WTC11 (cell line): ENCODE results near the gene JUP.

Experiments
- FOXK1 ChIP-seq: sonication (generic); formaldehyde crosslinking; IDR thresholded peaks from 2 replicates; pipeline ENCODE4 v1.8.0; 2022; ENCODE audit warnings: mild to moderate bottlenecking, moderate library complexity, missing genetic modification reagents
- GABPB1 ChIP-seq: sonication (generic); formaldehyde crosslinking; IDR thresholded peaks from 2 replicates; pipeline ENCODE4 v1.8.1; 2023; ENCODE audit warnings: mild to moderate bottlenecking, missing genetic modification reagents
- NR3C1 ChIP-seq: sonication (generic); formaldehyde crosslinking; conservative IDR thresholded peaks from 2 replicates; pipeline ENCODE4 v1.8.1; 2023; ENCODE audit warnings: low read depth, mild to moderate bottlenecking, missing genetic modification reagents
- SMAD3 ChIP-seq: sonication (generic); formaldehyde crosslinking; IDR thresholded peaks from 2 replicates; pipeline ENCODE4 v1.8.0; 2022; ENCODE audit warnings: missing genetic modification reagents, mild to moderate bottlenecking, borderline replicate concordance
- TEAD4 ChIP-seq: sonication (generic); formaldehyde crosslinking; IDR thresholded peaks from 2 replicates; pipeline ENCODE4 v1.8.0; 2022; ENCODE audit warnings: mild to moderate bottlenecking, missing genetic modification reagents
- TF ChIP-seq, protein P1 (sequence below): fragments of 200-600 bp; IDR thresholded peaks from 2 replicates; pipeline ENCODE4 v1.8.0; 2022; ENCODE audit warnings: antibody characterized with exemption
- TF ChIP-seq, protein P2 (sequence below): sonication (generic); formaldehyde crosslinking; IDR thresholded peaks from 2 replicates; pipeline ENCODE4 v1.8.1; 2023; ENCODE audit warnings: mild to moderate bottlenecking, missing genetic modification reagents, borderline replicate concordance
- TF ChIP-seq, protein P3 (sequence below): sonication (generic); formaldehyde crosslinking; IDR thresholded peaks from 2 replicates; pipeline ENCODE4 v1.8.0; 2023; ENCODE audit warnings: missing genetic modification reagents, mild to moderate bottlenecking, borderline replicate concordance

DNA sequence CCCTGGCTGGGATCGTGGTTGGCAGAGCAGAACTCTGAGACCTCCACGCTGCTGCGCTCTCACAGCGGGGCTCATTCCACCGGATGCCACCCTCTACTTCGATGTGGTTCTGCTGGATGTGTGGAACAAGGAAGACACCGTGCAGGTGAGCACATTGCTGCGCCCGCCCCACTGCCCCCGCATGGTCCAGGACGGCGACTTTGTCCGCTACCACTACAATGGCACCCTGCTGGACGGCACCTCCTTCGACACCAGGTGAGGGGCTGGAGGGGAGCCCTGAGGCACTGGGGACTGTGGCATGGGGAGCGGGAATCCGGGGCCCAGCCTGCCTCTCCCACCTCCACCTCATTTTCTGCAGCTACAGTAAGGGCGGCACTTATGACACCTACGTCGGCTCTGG, 31.5 kb upstream of the JUP start:
- TF ChIP-seq, protein P1, sequence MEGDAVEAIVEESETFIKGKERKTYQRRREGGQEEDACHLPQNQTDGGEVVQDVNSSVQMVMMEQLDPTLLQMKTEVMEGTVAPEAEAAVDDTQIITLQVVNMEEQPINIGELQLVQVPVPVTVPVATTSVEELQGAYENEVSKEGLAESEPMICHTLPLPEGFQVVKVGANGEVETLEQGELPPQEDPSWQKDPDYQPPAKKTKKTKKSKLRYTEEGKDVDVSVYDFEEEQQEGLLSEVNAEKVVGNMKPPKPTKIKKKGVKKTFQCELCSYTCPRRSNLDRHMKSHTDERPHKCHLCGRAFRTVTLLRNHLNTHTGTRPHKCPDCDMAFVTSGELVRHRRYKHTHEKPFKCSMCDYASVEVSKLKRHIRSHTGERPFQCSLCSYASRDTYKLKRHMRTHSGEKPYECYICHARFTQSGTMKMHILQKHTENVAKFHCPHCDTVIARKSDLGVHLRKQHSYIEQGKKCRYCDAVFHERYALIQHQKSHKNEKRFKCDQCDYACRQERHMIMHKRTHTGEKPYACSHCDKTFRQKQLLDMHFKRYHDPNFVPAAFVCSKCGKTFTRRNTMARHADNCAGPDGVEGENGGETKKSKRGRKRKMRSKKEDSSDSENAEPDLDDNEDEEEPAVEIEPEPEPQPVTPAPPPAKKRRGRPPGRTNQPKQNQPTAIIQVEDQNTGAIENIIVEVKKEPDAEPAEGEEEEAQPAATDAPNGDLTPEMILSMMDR: no peak
- TF ChIP-seq TEAD4 (CRISPR knock-in tag): no peak
- TF ChIP-seq NR3C1: no peak
- TF ChIP-seq, protein P2, sequence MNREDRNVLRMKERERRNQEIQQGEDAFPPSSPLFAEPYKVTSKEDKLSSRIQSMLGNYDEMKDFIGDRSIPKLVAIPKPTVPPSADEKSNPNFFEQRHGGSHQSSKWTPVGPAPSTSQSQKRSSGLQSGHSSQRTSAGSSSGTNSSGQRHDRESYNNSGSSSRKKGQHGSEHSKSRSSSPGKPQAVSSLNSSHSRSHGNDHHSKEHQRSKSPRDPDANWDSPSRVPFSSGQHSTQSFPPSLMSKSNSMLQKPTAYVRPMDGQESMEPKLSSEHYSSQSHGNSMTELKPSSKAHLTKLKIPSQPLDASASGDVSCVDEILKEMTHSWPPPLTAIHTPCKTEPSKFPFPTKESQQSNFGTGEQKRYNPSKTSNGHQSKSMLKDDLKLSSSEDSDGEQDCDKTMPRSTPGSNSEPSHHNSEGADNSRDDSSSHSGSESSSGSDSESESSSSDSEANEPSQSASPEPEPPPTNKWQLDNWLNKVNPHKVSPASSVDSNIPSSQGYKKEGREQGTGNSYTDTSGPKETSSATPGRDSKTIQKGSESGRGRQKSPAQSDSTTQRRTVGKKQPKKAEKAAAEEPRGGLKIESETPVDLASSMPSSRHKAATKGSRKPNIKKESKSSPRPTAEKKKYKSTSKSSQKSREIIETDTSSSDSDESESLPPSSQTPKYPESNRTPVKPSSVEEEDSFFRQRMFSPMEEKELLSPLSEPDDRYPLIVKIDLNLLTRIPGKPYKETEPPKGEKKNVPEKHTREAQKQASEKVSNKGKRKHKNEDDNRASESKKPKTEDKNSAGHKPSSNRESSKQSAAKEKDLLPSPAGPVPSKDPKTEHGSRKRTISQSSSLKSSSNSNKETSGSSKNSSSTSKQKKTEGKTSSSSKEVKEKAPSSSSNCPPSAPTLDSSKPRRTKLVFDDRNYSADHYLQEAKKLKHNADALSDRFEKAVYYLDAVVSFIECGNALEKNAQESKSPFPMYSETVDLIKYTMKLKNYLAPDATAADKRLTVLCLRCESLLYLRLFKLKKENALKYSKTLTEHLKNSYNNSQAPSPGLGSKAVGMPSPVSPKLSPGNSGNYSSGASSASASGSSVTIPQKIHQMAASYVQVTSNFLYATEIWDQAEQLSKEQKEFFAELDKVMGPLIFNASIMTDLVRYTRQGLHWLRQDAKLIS: no peak
- TF ChIP-seq SMAD3 (CRISPR knock-in tag): no peak
- no peak for TF ChIP-seq FOXK1
- TF ChIP-seq GABPB1 (CRISPR knock-in tag): no peak
- TF ChIP-seq, protein P3, sequence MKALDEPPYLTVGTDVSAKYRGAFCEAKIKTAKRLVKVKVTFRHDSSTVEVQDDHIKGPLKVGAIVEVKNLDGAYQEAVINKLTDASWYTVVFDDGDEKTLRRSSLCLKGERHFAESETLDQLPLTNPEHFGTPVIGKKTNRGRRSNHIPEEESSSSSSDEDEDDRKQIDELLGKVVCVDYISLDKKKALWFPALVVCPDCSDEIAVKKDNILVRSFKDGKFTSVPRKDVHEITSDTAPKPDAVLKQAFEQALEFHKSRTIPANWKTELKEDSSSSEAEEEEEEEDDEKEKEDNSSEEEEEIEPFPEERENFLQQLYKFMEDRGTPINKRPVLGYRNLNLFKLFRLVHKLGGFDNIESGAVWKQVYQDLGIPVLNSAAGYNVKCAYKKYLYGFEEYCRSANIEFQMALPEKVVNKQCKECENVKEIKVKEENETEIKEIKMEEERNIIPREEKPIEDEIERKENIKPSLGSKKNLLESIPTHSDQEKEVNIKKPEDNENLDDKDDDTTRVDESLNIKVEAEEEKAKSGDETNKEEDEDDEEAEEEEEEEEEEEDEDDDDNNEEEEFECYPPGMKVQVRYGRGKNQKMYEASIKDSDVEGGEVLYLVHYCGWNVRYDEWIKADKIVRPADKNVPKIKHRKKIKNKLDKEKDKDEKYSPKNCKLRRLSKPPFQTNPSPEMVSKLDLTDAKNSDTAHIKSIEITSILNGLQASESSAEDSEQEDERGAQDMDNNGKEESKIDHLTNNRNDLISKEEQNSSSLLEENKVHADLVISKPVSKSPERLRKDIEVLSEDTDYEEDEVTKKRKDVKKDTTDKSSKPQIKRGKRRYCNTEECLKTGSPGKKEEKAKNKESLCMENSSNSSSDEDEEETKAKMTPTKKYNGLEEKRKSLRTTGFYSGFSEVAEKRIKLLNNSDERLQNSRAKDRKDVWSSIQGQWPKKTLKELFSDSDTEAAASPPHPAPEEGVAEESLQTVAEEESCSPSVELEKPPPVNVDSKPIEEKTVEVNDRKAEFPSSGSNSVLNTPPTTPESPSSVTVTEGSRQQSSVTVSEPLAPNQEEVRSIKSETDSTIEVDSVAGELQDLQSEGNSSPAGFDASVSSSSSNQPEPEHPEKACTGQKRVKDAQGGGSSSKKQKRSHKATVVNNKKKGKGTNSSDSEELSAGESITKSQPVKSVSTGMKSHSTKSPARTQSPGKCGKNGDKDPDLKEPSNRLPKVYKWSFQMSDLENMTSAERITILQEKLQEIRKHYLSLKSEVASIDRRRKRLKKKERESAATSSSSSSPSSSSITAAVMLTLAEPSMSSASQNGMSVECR (CRISPR knock-in tag): no peak
